HCT116 (cell line): ENCODE results near the gene SOCS4. TPM values are rescaled to one million over a fixed set of nuclear protein-coding genes. Genes with fewer than 3 reads are reported as not detected.

Experiments used
- ATAC-seq: fragments of 200-7000 bp; cut with Tn5 transposase; 2 replicates; pipeline ENCODE4 v1.9.1; 2020; ENCODE audit warnings: mild to moderate bottlenecking, moderate library complexity
- BruUV-seq: library from RNA; stranded (reverse); fragments of 400-500 nt; replicated peaks from 2 replicates; lab custom pipeline; 2021; lab: Mats Ljungman, UMichigan
- CTCF ChIA-PET: fragments of 300-600 bp; sonication (Branson Sonifier 250); formaldehyde crosslinking; loops from one replicate; lab custom pipeline; 2021; ENCODE audit warnings: antibody characterized with exemption; lab: Charles Lee
- POLR2A ChIA-PET: fragments of 300-600, 350-600 bp; sonication (Branson Sonifier 250); formaldehyde crosslinking; loops from one replicate; lab custom pipeline; 2021; ENCODE audit warnings: antibody characterized with exemption; lab: Charles Lee
- RAD21 ChIA-PET, 2 experiments: fragments of 300-600 bp; sonication (Branson Sonifier 250); formaldehyde crosslinking; loops; one replicate each; lab custom pipeline; 2023; ENCODE audit warnings: low total read pairs in 2 of 2; ENCODE audit not compliant: uncharacterized antibody in 2 of 2, unreplicated experiment in 2 of 2, low non-redundant PET in 1 of 2; lab: Charles Lee
- DNase-seq: peaks from one replicate; pipeline ENCODE4 v3.0.0-alpha.2; 2010; ENCODE audit warnings: low read depth, low spot score
- H2AFZ ChIP-seq: fragments of 200-600 bp; shearing (Covaris generic), sonication (generic); 2 replicates; pipeline ENCODE4 v1.6.1; 2017; ENCODE audit warnings: low read depth, mixed run types, mixed read lengths, antibody characterized with exemption, low read length; ENCODE audit not compliant: poor library complexity, severe bottlenecking
- H3K27ac ChIP-seq: 2 replicates; pipeline ENCODE4 v1.5.1; 2012; ENCODE audit warnings: low read depth, low read length
- H3K27me3 ChIP-seq: fragments of 200-600 bp; sonication (generic); 2 replicates; pipeline ENCODE4 v1.6.1; 2016; ENCODE audit warnings: mixed run types, low read length, mixed read lengths; ENCODE audit not compliant: insufficient read depth
- H3K36me3 ChIP-seq, 2 experiments: fragments of 200-500 bp in 1 of 2; fragments of 200-600 bp in 1 of 2; sonication (Bioruptor generic) in 1 of 2; sonication (generic) in 1 of 2; 2 replicates each; pipeline versions ENCODE4 v1.5.1 to v1.6.1; 2014 to 2016; ENCODE audit warnings: low read length in 2 of 2, inconsistent platforms in 1 of 2, mixed read lengths in 1 of 2, mixed run types in 1 of 2; ENCODE audit not compliant: insufficient read depth in 2 of 2, control insufficient read depth in 1 of 2
- H3K4me1 ChIP-seq, 2 experiments: fragments of 200-600 bp in 1 of 2; sonication (generic) in 1 of 2; 2 replicates each; pipeline versions ENCODE4 v1.5.1 to v1.6.1; 2012 to 2017; ENCODE audit warnings: low read length in 2 of 2, inconsistent platforms in 1 of 2, mild to moderate bottlenecking in 1 of 2, mixed read lengths in 1 of 2, mixed run types in 1 of 2, moderate library complexity in 1 of 2; ENCODE audit not compliant: insufficient read depth in 2 of 2, control insufficient read depth in 1 of 2
- H3K4me2 ChIP-seq: fragments of 200-600 bp; sonication (generic); 2 replicates; pipeline ENCODE4 v1.6.1; 2017; ENCODE audit warnings: mixed run types, low read length, mixed read lengths
- H3K4me3 ChIP-seq, 2 experiments: fragments of 200-600 bp in 1 of 2; sonication (generic) in 1 of 2; replicated peaks in 1 of 2; 2 replicates each; pipeline ENCODE4 v1.5.1; 2011 to 2016; ENCODE audit warnings: low read length in 2 of 2, control low read depth in 1 of 2, low read depth in 1 of 2, mild to moderate bottlenecking in 1 of 2, mixed read lengths in 1 of 2, mixed run types in 1 of 2
- H3K79me2 ChIP-seq: fragments of 200-600 bp; sonication (generic); 2 replicates; pipeline ENCODE4 v1.6.1; 2017; ENCODE audit warnings: mild to moderate bottlenecking, mixed run types, low read length, moderate library complexity, mixed read lengths; ENCODE audit not compliant: insufficient read depth
- H3K9ac ChIP-seq: fragments of 200-600 bp; sonication (generic); 2 replicates; pipeline ENCODE4 v1.6.1; 2016; ENCODE audit warnings: low read length, mixed read lengths
- H3K9me2 ChIP-seq: fragments of 200-600 bp; sonication (generic), shearing (Covaris generic); 2 replicates; pipeline ENCODE4 v1.6.1; 2017; ENCODE audit warnings: mixed run types, mild to moderate bottlenecking, moderate library complexity; ENCODE audit not compliant: insufficient read depth
- H3K9me3 ChIP-seq, 2 experiments: fragments of 200-500 bp in 1 of 2; fragments of 200-600 bp in 1 of 2; sonication (Bioruptor generic) in 1 of 2; sonication (generic) in 1 of 2; 2 replicates each; pipeline ENCODE4 v1.6.1; 2014 to 2017; ENCODE audit warnings: low read length in 2 of 2, mixed read lengths in 2 of 2, inconsistent platforms in 1 of 2, low read depth in 1 of 2, mild to moderate bottlenecking in 1 of 2, mixed run types in 1 of 2, moderate library complexity in 1 of 2; ENCODE audit not compliant: control insufficient read depth in 1 of 2, insufficient read depth in 1 of 2
- H4K20me1 ChIP-seq: fragments of 200-600 bp; sonication (generic), shearing (Covaris generic); 2 replicates; pipeline ENCODE4 v1.6.1; 2017; ENCODE audit warnings: mixed run types, mild to moderate bottlenecking, moderate library complexity; ENCODE audit not compliant: insufficient read depth
- ELF1 ChIP-seq: IDR thresholded peaks from 2 replicates; pipeline ENCODE4 v1.6.1; 2012; ENCODE audit warnings: low read depth, borderline replicate concordance
- EZH2phosphoT487 ChIP-seq: fragments of 200-600 bp; IDR thresholded peaks from 2 replicates; pipeline ENCODE4 v1.6.1; 2018; ENCODE audit warnings: antibody characterized with exemption, borderline replicate concordance
- JUND ChIP-seq: IDR thresholded peaks from 2 replicates; pipeline ENCODE4 v1.6.1; 2012
- POLR2A ChIP-seq: IDR thresholded peaks from 2 replicates; pipeline ENCODE4 v1.7.0; 2011; ENCODE audit warnings: borderline replicate concordance; ENCODE audit not compliant: insufficient read depth, insufficient read length; ENCODE audit errors: extremely low read depth
- POLR2AphosphoS5 ChIP-seq: IDR thresholded peaks from 2 replicates; pipeline ENCODE4 v1.6.1; 2011; ENCODE audit warnings: mild to moderate bottlenecking, low read depth, low read length, moderate library complexity
- RAD21 ChIP-seq: IDR thresholded peaks from 2 replicates; pipeline ENCODE4 v1.6.1; 2012; ENCODE audit warnings: low read depth, mild to moderate bottlenecking
- SP1 ChIP-seq: IDR thresholded peaks from 2 replicates; pipeline ENCODE4 v1.6.1; 2012; ENCODE audit warnings: low read depth
- TCF7L2 ChIP-seq: IDR thresholded peaks from 2 replicates; pipeline ENCODE4 v1.7.0; 2011; ENCODE audit warnings: borderline replicate concordance, inconsistent platforms; ENCODE audit not compliant: insufficient read depth, insufficient read length; ENCODE audit errors: extremely low read depth
- YY1 ChIP-seq: IDR thresholded peaks from 2 replicates; pipeline ENCODE4 v1.6.1; 2011; ENCODE audit warnings: low read length, low read depth, moderate library complexity, mild to moderate bottlenecking; ENCODE audit not compliant: insufficient replicate concordance; ENCODE audit errors: extremely low read depth
- ZFX ChIP-seq: fragments of 450-650 bp; IDR thresholded peaks from 2 replicates; pipeline ENCODE4 v1.6.1; 2017
- intact Hi-C: fragments of 100-400 bp; cut with micrococcal nuclease; formaldehyde crosslinking; loops from 2 replicates; pipeline ENCODE4 v1.10.0; 2022
- total RNA-seq: library from RNA; stranded (reverse); gene quantifications from one replicate; pipeline ENCODE4 v1.2.1, GENCODE V29; 2021; ENCODE audit not compliant: unreplicated experiment
- TF ChIP-seq, protein P1 (sequence below), 3 experiments: fragments of 200-600 bp in 1 of 3; sonication (generic) in 1 of 3; IDR thresholded peaks in 2 of 3; conservative IDR thresholded peaks in 1 of 3; 2 replicates each; pipeline ENCODE4 v1.5.1; 2012 to 2017; ENCODE audit warnings: low read depth in 2 of 3, low read length in 2 of 3, antibody characterized with exemption in 1 of 3, borderline replicate concordance in 1 of 3, control low read depth in 1 of 3, mild to moderate bottlenecking in 1 of 3, mixed read lengths in 1 of 3, mixed run types in 1 of 3, moderate library complexity in 1 of 3; ENCODE audit not compliant: insufficient read depth in 1 of 3
- TF ChIP-seq, protein P2 (sequence below): IDR thresholded peaks from 2 replicates; pipeline ENCODE4 v1.6.1; 2012
- TF ChIP-seq, protein P3 (sequence below): IDR thresholded peaks from 2 replicates; pipeline ENCODE4 v1.6.1; 2012; ENCODE audit warnings: low read depth

The SOCS4 gene
- total RNA-seq, 1 experiment from 2014 or later, result 23.7 TPM

DNA sequence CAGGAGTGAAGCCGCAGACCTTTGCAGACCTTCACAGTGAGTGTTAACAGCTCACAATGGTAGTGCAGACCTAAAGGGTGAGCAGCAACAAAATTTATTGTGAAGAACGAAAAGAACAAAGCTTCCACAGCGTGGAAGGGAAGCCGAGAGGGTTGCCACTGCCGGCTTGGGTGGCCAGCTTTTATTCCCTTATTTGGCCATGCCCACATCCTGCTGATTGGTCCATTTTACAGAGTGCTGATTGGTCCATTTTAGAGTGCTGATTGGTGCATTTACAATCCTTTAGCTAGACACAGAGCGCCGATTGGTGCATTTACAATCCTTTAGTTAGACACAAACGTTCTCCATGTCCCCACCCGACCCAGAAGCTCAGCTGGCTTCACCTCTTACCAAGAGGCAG, 59.9 kb downstream of the SOCS4 start (continued):
- TF ChIP-seq, protein P1, sequence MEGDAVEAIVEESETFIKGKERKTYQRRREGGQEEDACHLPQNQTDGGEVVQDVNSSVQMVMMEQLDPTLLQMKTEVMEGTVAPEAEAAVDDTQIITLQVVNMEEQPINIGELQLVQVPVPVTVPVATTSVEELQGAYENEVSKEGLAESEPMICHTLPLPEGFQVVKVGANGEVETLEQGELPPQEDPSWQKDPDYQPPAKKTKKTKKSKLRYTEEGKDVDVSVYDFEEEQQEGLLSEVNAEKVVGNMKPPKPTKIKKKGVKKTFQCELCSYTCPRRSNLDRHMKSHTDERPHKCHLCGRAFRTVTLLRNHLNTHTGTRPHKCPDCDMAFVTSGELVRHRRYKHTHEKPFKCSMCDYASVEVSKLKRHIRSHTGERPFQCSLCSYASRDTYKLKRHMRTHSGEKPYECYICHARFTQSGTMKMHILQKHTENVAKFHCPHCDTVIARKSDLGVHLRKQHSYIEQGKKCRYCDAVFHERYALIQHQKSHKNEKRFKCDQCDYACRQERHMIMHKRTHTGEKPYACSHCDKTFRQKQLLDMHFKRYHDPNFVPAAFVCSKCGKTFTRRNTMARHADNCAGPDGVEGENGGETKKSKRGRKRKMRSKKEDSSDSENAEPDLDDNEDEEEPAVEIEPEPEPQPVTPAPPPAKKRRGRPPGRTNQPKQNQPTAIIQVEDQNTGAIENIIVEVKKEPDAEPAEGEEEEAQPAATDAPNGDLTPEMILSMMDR (IDR thresholded peaks at IDR 0.05 in 2 of 3, conservative IDR thresholded peaks at IDR 0.05 in 1 of 3; ENCODE audit: borderline replicate concordance in 1 of 3, insufficient read depth in 1 of 3, low read depth in 2 of 3, low read length in 2 of 3), result no peak
- TF ChIP-seq POLR2AphosphoS5 (no peak), RAD21 (no peak), POLR2A (no peak), JUND (no peak), ZFX (no peak), EZH2phosphoT487 (no peak), SP1 (no peak), YY1 (no peak)
- TF ChIP-seq, protein P2, sequence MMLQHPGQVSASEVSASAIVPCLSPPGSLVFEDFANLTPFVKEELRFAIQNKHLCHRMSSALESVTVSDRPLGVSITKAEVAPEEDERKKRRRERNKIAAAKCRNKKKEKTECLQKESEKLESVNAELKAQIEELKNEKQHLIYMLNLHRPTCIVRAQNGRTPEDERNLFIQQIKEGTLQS, result no peak
- TF ChIP-seq, all 23 proteins: peak for 0

DNA sequence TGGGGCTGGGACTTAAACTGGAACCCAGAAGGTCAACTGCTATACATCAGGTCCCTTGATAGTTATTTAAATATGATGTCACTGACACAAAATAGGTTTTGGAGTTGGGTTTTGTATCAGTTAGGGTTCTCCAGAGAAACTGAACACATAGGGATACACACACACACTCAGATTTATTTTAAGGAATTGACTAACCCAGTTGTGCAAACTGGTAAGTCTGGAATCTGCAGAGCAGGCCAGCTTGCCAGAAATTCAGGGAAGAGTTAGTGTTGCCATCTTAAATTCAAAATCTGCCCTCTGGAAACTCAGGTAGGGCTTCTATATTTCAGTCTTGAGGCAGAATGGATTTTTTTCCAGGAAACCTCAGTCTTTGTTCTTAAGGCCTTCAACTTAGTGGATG, 61.3 kb downstream of the SOCS4 start:
- H4K20me1 ChIP-seq, result no peaks in the 10 kb centered on the region
- no peak overlapping the region for H3K27ac ChIP-seq
- RAD21 ChIA-PET, result interaction anchor here in 1 of 2 experiments (1.0 kb wide), 1 partner anchor 72 kb away, joined by 4 read pairs; no protein-coding TSS in a partner anchor
- ATAC-seq (no peak), DNase-seq (no peak)
- no peak overlapping the region for H3K4me2 ChIP-seq
- BruUV-seq, result no TSS peak
- no peaks in the 10 kb centered on the region for H3K9me2 ChIP-seq
- POLR2A ChIA-PET, result no interaction called here
- no peak overlapping the region for H3K4me3 ChIP-seq
- no peaks in the 10 kb centered on the region for H3K36me3 ChIP-seq
- H3K9me3 ChIP-seq, result no peaks in the 10 kb centered on the region
- H3K9ac ChIP-seq, result no peak overlapping the region
- no peak overlapping the region for H2AFZ ChIP-seq
- TF ChIP-seq, protein P2, result no peak
- TF ChIP-seq POLR2A (no peak), ZFX (no peak), JUND (no peak), RAD21 (no peak), TCF7L2 (no peak), YY1 (no peak), ELF1 (no peak)
- TF ChIP-seq, protein P1 (IDR thresholded peaks at IDR 0.05 in 2 of 3, conservative IDR thresholded peaks at IDR 0.05 in 1 of 3; ENCODE audit: borderline replicate concordance in 1 of 3, insufficient read depth in 1 of 3, low read depth in 2 of 3, low read length in 2 of 3), result no peak
- TF ChIP-seq, protein P3, sequence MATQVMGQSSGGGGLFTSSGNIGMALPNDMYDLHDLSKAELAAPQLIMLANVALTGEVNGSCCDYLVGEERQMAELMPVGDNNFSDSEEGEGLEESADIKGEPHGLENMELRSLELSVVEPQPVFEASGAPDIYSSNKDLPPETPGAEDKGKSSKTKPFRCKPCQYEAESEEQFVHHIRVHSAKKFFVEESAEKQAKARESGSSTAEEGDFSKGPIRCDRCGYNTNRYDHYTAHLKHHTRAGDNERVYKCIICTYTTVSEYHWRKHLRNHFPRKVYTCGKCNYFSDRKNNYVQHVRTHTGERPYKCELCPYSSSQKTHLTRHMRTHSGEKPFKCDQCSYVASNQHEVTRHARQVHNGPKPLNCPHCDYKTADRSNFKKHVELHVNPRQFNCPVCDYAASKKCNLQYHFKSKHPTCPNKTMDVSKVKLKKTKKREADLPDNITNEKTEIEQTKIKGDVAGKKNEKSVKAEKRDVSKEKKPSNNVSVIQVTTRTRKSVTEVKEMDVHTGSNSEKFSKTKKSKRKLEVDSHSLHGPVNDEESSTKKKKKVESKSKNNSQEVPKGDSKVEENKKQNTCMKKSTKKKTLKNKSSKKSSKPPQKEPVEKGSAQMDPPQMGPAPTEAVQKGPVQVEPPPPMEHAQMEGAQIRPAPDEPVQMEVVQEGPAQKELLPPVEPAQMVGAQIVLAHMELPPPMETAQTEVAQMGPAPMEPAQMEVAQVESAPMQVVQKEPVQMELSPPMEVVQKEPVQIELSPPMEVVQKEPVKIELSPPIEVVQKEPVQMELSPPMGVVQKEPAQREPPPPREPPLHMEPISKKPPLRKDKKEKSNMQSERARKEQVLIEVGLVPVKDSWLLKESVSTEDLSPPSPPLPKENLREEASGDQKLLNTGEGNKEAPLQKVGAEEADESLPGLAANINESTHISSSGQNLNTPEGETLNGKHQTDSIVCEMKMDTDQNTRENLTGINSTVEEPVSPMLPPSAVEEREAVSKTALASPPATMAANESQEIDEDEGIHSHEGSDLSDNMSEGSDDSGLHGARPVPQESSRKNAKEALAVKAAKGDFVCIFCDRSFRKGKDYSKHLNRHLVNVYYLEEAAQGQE, result no peak
- intact Hi-C loops, result loop anchor here (2.0 to 10.0 kb wide), 3 partner anchors 40 to 266 kb away; partner anchors contain the start of gene LGALS3
- no peaks in the 10 kb centered on the region for H3K27me3 ChIP-seq
- H3K79me2 ChIP-seq, result no peaks in the 10 kb centered on the region
- H3K4me1 ChIP-seq, result peaks cover 0 to 19% of the 10 kb centered on the region in 2 experiments; a peak in 3 of 4 replicates
- CTCF ChIA-PET, result interaction anchor here (1.9 to 2.5 kb wide), 3 partner anchors 11 to 73 kb away, joined by 6 to 46 read pairs (median 10); no protein-coding TSS in a partner anchor
